Measurements from ENCODE around the gene DPP10.
"Not testable (repeated sequence)": the region's sequence is repeated elsewhere in the genome, so short reads cannot be mapped to it uniquely, and the experiment has no call there.

Gene DPP10

DNA sequence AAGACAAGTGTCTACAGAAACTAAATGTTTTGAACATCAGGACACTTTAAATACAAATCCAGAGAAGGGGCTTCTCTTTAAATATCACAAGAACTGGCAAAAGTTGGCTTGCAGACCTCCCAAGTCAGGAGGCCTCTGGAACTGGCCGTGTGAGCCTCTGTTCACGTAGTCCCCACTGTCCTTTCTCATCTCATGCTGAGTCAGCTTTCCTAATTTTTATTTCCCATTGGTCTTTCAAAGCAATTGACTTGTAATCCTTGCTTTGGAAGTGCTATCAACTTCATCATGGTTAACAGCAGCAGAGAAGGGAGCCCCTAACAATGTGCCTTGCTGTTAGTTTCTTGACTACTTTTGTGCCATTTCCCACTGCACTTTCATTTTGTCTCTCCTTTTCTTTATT, 303.3 kb downstream of the DPP10 start:
- TF ChIP-seq, protein P1, sequence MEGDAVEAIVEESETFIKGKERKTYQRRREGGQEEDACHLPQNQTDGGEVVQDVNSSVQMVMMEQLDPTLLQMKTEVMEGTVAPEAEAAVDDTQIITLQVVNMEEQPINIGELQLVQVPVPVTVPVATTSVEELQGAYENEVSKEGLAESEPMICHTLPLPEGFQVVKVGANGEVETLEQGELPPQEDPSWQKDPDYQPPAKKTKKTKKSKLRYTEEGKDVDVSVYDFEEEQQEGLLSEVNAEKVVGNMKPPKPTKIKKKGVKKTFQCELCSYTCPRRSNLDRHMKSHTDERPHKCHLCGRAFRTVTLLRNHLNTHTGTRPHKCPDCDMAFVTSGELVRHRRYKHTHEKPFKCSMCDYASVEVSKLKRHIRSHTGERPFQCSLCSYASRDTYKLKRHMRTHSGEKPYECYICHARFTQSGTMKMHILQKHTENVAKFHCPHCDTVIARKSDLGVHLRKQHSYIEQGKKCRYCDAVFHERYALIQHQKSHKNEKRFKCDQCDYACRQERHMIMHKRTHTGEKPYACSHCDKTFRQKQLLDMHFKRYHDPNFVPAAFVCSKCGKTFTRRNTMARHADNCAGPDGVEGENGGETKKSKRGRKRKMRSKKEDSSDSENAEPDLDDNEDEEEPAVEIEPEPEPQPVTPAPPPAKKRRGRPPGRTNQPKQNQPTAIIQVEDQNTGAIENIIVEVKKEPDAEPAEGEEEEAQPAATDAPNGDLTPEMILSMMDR (IDR thresholded peaks at IDR 0.05), result no peak
- Histone ChIP-seq H3K4me3 (ENCODE audit: low read depth, low read length) (no peak overlapping the region), H3K9ac (no peak overlapping the region), H3K79me2 (no peaks in the 10 kb centered on the region), H3K36me3 (ENCODE audit: control insufficient read depth, insufficient read depth, low read length) (no peaks in the 10 kb centered on the region), H3K9me3 (ENCODE audit: control insufficient read depth, low read length) (no peaks in the 10 kb centered on the region), H3K4me1 (no peaks in the 10 kb centered on the region), H3K27me3 (ENCODE audit: control insufficient read depth, insufficient read depth, low read length) (no peaks in the 10 kb centered on the region), H3K4me2 (ENCODE audit: low read length) (no peak overlapping the region), H3K27ac (no peak overlapping the region), H2AFZ (no peak overlapping the region)

DNA sequence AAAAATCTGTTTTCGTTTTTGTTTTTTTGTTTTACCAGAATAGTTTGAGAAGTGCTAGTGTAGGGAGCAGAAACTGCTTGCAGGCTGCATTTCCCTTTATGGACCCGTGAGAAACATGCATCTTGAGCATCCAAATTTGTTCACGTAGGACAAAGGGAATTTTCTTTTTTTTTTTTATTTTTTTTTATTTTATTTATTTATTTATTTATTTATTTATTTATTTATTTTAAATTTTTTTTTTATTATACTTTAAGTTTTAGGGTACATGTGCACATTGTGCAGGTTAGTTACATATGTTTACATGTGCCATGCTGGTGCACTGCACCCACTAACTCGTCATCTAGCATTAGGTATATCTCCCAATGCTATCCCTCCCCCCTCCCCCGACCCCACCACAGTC, 305.7 kb downstream of the DPP10 start:
- H3K27me3 ChIP-seq (ENCODE audit: control insufficient read depth, insufficient read depth, low read length); H3K9me3 ChIP-seq (ENCODE audit: control insufficient read depth, low read length); H3K36me3 ChIP-seq (ENCODE audit: control insufficient read depth, insufficient read depth, low read length); H3K27ac ChIP-seq; H3K4me3 ChIP-seq (ENCODE audit: low read depth, low read length); H3K79me2 ChIP-seq; H3K9ac ChIP-seq; H3K4me2 ChIP-seq (ENCODE audit: low read length); H2AFZ ChIP-seq; H3K4me1 ChIP-seq: not testable (repeated sequence)

DNA sequence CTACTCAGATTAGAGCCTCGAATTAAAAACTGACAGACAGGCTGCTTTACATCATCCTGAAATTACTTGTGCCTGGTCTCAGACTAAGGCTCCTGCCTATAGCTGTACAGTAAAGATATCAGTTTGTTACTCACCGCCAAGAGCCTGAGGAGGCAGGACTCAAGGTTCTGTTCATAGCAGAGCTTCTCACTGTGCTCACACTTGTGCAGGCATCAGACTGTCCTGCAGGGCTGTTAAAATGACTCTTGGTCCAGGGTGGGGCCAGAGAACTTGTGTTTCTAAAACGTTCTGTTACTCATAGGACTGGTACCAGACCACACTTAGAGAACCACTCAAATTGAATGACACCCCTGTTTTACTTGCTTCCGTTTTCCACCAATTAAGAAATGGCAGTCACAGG, 310.0 kb downstream of the DPP10 start:
- Histone ChIP-seq H3K9me3 (ENCODE audit: control insufficient read depth, low read length) (no peaks in the 10 kb centered on the region), H3K4me1 (no peaks in the 10 kb centered on the region), H3K27me3 (ENCODE audit: control insufficient read depth, insufficient read depth, low read length) (no peaks in the 10 kb centered on the region), H3K79me2 (no peaks in the 10 kb centered on the region), H3K27ac (no peak overlapping the region), H3K9ac (no peak overlapping the region), H3K4me2 (ENCODE audit: low read length) (no peak overlapping the region), H3K36me3 (ENCODE audit: control insufficient read depth, insufficient read depth, low read length) (no peaks in the 10 kb centered on the region), H3K4me3 (ENCODE audit: low read depth, low read length) (no peak overlapping the region), H2AFZ (no peak overlapping the region)
- TF ChIP-seq, protein P1 (IDR thresholded peaks at IDR 0.05), result no peak

DNA sequence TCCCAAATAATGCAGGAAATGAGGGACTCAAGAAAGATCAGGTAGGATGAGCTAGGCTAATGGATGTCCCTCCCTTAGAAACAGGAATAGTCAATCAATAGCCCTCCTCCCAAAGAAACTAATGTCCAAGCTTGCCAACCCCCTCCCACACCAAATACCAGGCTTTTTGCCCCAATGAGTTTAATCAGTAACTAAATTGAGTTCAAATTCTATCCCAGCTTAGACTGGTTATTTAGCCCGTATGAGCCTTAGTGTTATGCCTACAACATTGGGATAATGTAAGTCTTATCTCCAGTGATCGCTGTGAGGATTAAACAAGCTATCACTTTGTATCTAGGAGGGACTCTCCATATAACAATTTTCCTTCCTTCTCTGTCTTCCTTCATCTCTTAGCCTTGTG, 310.7 kb downstream of the DPP10 start:
- Histone ChIP-seq H3K4me2 (ENCODE audit: low read length) (no peak overlapping the region), H3K4me1 (no peaks in the 10 kb centered on the region), H2AFZ (no peak overlapping the region), H3K79me2 (no peaks in the 10 kb centered on the region), H3K27me3 (ENCODE audit: control insufficient read depth, insufficient read depth, low read length) (no peaks in the 10 kb centered on the region), H3K9ac (no peak overlapping the region), H3K27ac (no peak overlapping the region), H3K4me3 (ENCODE audit: low read depth, low read length) (no peak overlapping the region), H3K36me3 (ENCODE audit: control insufficient read depth, insufficient read depth, low read length) (no peaks in the 10 kb centered on the region), H3K9me3 (ENCODE audit: control insufficient read depth, low read length) (no peaks in the 10 kb centered on the region)
- TF ChIP-seq, protein P1 (IDR thresholded peaks at IDR 0.05), result no peak

DNA sequence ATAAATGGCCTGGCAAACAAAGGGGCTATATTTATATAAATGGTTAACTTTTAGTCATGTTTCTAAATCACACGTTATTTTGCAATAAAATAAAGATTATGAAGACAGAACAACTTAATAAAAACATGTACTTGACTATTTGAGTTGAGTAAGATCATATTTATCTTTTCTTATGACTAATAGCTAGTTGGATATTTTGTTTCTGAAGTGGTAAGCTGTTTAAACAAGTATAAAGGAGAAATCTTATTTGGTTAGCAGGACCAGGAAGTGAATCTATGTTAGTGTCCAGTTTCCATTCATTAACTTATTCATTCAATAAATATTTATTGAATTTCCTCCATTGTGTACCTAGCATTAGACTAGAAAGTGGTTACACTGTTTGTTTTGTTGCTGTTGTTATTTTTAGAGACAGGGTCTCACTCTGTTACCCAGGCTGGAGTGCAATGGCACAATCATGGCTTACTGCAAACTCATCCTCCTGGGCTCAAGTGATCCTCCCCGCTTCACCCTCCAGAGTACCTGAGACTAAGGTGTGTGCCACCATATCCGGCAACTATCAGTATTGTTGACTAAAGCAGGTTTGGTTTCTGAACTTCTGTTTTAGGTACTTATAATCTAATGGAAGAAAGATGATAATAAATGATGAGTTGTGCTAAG, 312.6 kb downstream of the DPP10 start:
- TF ChIP-seq, protein P1 (IDR thresholded peaks at IDR 0.05), result no peak
- no peaks in the 10 kb centered on the region for H3K9me3 ChIP-seq (ENCODE audit: control insufficient read depth, low read length)

More for the DNA sequence above, 312.6 kb downstream of the DPP10 start:
- H3K4me2 ChIP-seq (ENCODE audit: low read length), result no peak overlapping the region
- no peak overlapping the region for H3K27ac ChIP-seq
- no peak overlapping the region for H2AFZ ChIP-seq
- H3K4me1 ChIP-seq, result no peaks in the 10 kb centered on the region
- no peaks in the 10 kb centered on the region for H3K79me2 ChIP-seq
- no peaks in the 10 kb centered on the region for H3K36me3 ChIP-seq (ENCODE audit: control insufficient read depth, insufficient read depth, low read length)
- H3K27me3 ChIP-seq (ENCODE audit: control insufficient read depth, insufficient read depth, low read length), result no peaks in the 10 kb centered on the region
- no peak overlapping the region for H3K4me3 ChIP-seq (ENCODE audit: low read depth, low read length)
- H3K9ac ChIP-seq, result no peak overlapping the region

All from parathyroid adenoma (tissue), 2 donors.